ENCODE data around the gene PRSS33.

PRSS33 gene

GRCh38 chr16:2757344-2757743 lies 30.0 kb downstream of the PRSS33 start:
- no peak for DNase-seq

- DNase-seq, result no peak
Measured at GRCh38 chr16:2756288-2757015, 30.9 kb downstream of the PRSS33 start.

DNA sequence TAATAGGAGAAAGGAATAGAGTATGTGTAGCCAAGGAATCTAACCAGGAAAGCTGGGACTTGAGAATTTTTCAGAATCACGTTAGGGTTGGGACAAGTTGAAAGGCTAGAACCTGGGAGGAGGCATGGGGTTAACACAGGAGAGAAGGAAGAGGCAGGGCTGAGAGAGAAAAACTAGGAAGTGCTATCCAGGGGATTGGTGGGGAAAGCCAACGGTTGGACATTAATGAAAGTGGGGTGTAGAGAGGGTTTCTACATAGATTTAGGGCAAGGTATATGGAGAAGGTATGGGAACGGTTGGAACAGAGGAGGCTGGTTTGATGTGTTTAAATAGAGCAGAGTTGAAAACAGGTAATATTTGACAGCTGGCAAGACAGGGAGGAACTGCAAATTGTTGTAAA lies 32.2 kb downstream of the PRSS33 start:
- DNase-seq, result no peak

GRCh38 chr16:2753733-2754020 lies 33.7 kb downstream of the PRSS33 start:
- DNase-seq, result no peak

- peak; percentile 85 for DNase-seq
Measured at GRCh38 chr16:2752850-2753732, 34.3 kb downstream of the PRSS33 start.

GRCh38 chr16:2752035-2752849 lies 35.1 kb downstream of the PRSS33 start, which contains the start of gene SRRM2:
SRRM2 (plus strand) TSS chr16:2752638; CDS start chr16:2756365, 3,727 bp downstream.
- peak; percentile 99 for DNase-seq

DNA sequence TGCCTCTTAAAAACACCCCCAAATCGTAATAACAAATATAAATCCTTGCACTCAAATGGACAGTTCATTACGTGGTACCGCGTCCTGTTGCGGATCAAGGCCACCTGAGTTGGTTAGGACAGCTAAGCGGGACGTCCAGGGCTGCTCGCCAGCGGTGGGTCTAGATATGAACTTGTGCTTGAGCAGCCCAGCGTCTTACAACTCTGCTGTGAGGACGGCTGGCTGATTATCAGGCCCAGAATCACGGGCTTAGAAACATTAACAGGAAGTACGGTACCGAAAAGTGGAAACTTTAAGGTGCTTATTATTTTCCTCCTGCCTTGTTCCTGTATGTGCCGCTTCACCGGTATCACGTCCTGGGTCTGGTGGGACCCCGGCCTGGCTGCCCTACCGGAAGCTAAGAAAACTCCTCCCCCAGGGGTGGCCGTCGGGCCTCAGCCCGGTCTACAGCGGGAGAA lies 35.8 kb downstream of the PRSS33 start:
- no peak for DNase-seq

GRCh38 chr16:2749936-2750335 lies 37.4 kb downstream of the PRSS33 start:
- no peak for DNase-seq

- DNase-seq, result no peak
Measured at GRCh38 chr16:2749476-2749875, 37.9 kb downstream of the PRSS33 start.

DNA sequence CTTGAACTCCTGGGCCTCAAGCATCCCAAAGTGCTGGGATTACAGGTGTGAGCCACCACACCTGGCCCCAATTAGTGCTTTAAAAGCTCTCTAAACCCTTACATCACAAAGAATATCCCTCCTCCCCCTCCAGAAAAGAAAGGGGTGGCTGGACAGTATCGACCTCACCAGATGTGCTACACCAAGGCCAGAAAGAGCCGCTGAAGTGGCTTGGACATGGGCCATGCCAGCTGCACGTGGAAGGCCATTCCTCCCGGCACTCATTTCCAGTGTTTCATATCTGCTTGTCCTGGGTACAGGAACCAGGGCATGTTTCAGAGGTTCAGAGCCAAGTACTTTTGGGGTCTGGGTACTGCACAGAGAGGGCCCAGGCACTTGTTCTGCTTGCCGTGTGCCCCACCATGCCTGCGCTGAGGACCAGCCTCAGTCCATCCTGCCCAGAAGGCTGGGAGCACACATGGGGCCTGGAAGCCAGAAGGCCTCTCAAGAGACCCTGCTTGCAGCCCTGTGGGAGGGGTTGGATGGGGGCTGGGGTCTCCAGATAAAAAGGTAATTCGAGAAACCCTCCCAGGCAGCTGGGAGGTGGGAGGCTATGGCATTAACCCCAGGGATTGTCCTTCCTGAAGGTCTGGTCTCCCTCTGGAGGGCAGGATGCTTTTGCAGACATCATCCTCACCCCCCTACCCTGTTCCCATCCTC lies 38.5 kb downstream of the PRSS33 start:
- DNase-seq, result no peak

DNA sequence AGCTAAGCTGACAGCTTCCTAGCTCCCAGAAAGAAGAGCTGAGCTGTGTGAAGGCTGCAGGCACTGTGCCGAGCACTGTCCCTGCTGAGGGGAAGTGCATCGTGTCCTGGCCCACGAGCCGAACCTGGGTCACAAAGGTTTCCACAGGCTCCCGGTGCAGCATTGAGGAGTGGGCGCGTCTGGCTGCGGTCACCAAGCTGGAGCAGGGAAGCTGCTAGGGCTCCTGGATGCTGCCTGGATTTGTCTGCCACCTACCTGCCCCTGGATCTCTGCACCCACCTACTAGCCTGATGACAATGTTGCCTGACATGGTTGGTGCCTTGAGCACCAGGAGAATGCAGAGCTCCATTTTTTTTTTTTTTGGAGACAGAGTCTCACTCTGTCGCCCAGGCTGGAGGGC lies 41.4 kb downstream of the PRSS33 start:
- DNase-seq, result no peak

- no peak for DNase-seq
Measured at GRCh38 chr16:2745116-2745890, 42.1 kb downstream of the PRSS33 start.

- DNase-seq, result no peak
Measured at GRCh38 chr16:2744711-2745110, 42.6 kb downstream of the PRSS33 start.

DNA sequence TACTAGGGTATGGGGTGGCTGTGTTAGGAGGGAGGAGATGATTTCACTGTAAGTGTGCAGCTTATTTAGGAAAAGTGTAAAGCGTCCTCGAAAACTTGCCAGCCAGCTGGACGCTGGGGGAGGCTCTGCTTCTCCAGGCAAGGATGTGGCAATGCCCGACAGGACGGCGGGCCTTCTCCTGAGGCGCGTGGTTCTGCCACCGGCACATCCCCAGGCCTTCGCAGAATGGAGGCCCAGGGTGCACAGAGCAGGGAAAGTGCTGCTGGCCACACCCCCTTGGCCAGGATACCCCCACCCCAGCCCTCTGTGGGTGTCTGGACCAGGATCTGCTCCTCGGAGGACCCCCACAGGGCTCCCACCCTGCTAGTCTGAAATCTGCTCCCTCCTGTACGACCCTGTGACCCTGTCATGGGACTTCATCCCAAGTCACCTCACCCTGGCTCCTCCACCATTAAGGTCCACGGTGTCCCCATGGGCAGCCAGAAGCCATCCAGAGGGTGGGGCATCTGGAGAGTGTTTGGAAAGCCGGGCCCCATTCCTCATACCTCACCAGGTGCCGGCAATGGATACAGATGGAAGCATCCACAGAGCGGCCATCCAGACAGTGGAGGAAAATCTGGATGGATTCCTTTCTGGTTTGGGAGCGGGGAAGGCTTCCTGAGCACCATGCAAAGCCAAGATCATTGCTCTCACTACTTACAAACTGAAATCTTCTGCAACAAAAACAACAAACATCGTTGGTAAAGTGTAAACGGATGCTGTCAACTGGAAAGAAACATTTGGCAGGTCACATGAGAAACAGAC lies 44.2 kb downstream of the PRSS33 start:
- no peak for DNase-seq

- DNase-seq, result no peak
Measured at GRCh38 chr16:2742323-2743006, 44.9 kb downstream of the PRSS33 start.

DNA sequence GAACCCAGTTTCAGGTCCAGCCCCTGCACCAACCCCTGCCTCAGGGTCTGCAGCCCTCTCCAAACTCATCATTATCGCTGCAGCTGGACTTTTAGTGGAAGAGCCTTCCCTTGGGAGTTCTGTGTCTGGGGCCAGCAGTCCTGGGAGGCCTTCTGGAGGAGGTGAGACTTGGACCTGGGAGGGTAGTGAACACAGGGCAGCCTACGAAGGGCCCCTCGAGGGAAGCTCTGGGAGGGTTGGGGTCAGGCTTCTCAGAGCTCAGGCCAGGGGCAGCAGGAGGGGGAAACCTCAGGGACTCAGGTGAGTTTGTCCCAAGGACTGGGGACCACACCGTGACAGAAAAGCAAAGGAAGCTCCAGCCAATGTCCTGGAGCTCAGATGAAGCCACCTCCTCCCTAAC lies 46.2 kb downstream of the PRSS33 start:
- no peak for DNase-seq

DNA sequence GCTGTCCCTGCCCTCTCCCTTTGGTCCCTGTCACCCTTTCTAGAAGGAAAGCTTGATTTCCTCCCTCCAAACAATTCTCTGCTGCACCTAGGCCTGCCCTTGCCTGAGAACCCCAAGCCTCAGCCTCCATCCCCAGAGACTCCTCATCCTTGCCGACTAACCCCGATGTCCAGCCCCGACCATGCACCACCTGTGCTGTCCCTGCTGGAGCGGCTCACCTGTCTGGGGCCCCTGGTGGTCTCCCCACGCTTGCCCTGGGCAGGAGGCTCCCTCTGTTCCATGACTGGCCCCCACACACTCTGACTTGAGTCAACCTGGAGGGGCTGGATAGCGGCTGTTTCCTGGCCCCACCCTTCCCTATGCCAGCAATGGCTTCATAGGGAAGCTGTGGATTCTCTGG lies 46.9 kb downstream of the PRSS33 start:
- DNase-seq, result no peak

- no peak for DNase-seq
Measured at GRCh38 chr16:2739625-2740430, 47.5 kb downstream of the PRSS33 start.

DNA sequence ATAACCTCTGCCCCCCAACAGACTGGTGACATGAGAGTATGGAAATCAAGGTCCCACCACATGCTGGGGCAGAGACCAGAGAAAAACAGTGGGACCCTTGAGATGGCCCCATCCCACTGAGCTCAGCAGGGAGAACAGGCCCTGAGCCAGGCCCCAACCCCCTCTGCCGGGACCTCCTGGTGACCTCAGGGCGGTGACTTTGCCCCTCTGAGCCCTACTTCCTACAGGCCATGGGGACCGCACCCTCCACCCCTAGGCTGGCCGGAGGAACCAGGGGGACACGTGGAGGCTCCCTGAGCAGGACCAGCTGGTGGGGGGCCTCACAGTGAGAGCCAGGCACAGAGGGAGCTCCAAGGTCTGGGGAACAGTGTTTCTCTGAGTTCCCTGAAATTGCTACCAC lies 48.7 kb downstream of the PRSS33 start:
- DNase-seq, result no peak
